IMR-90 (cell line): ENCODE results near the gene AKT1S1. TPM values are rescaled to one million over a fixed set of nuclear protein-coding genes. Genes with fewer than 3 reads are reported as not detected.

Source experiments
- ATAC-seq: fragments of 200-7000 bp; cut with Tn5 transposase; 2 replicates; pipeline ENCODE4 v1.9.1; 2020; ENCODE audit warnings: low read depth, mild to moderate bottlenecking, moderate library complexity
- BruUV-seq: library from RNA; stranded (reverse); fragments of 400-500 nt; replicated peaks from 2 replicates; lab custom pipeline; 2021; lab: Mats Ljungman, UMichigan
- CTCF ChIA-PET: fragments of 300-600 bp; formaldehyde crosslinking; extraction: SDS; loops from one replicate; lab custom pipeline; 2021; ENCODE audit warnings: antibody characterized with exemption; lab: Yijun Ruan, JAX
- POLR2A ChIA-PET: fragments of 300-600 bp; sonication (Branson Sonifier 250); formaldehyde crosslinking; loops from one replicate; lab custom pipeline; 2022; ENCODE audit warnings: antibody characterized with exemption; ENCODE audit not compliant: unreplicated experiment; lab: Charles Lee
- DNase-seq: peaks from one replicate; pipeline ENCODE4 v3.0.0; 2013
- H2AFZ ChIP-seq: replicated peaks from 2 replicates; pipeline ENCODE3; 2013; ENCODE audit warnings: low read length, mild to moderate bottlenecking; ENCODE audit not compliant: poor library complexity
- H2AK5ac ChIP-seq: 2 replicates; pipeline ENCODE4 v1.6.1; 2013; ENCODE audit warnings: low read depth, low read length, inconsistent platforms
- H2AK9ac ChIP-seq: replicated peaks from 2 replicates; pipeline ENCODE3; 2013; ENCODE audit warnings: mild to moderate bottlenecking, low read depth, low read length, moderate library complexity; ENCODE audit not compliant: poor library complexity
- H2BK120ac ChIP-seq: 2 replicates; pipeline ENCODE4 v1.6.1; 2013; ENCODE audit warnings: low read depth, low read length, inconsistent platforms
- H2BK15ac ChIP-seq: 3 replicates; pipeline ENCODE4 v1.6.1; 2013; ENCODE audit warnings: low read depth, low read length, inconsistent platforms
- H2BK20ac ChIP-seq: 2 replicates; pipeline ENCODE4 v1.6.1; 2013; ENCODE audit warnings: low read depth, mild to moderate bottlenecking, inconsistent platforms, low read length, moderate library complexity
- H2BK5ac ChIP-seq: 2 replicates; pipeline ENCODE4 v1.6.1; 2013; ENCODE audit warnings: mild to moderate bottlenecking, low read depth, low read length, inconsistent platforms; ENCODE audit not compliant: poor library complexity, severe bottlenecking
- H3K14ac ChIP-seq: replicated peaks from 2 replicates; pipeline ENCODE4 v1.6.1; 2013; ENCODE audit warnings: low read depth, low read length, inconsistent platforms
- H3K18ac ChIP-seq: 2 replicates; pipeline ENCODE4 v1.6.1; 2013; ENCODE audit warnings: low read depth, low read length, control low read depth
- H3K23ac ChIP-seq: 2 replicates; pipeline ENCODE4 v1.6.1; 2013; ENCODE audit warnings: low read depth, low read length, inconsistent platforms
- H3K27ac ChIP-seq: 2 replicates; pipeline ENCODE4 v1.5.1; 2013; ENCODE audit warnings: mild to moderate bottlenecking, control low read depth, low read length; ENCODE audit not compliant: insufficient read depth
- H3K27me3 ChIP-seq: 2 replicates; pipeline ENCODE4 v1.6.1; 2013; ENCODE audit warnings: low read length; ENCODE audit not compliant: control insufficient read depth, insufficient read depth
- H3K36me3 ChIP-seq: 2 replicates; pipeline ENCODE4 v1.6.1; 2013; ENCODE audit warnings: low read length, mixed read lengths; ENCODE audit not compliant: control insufficient read depth, insufficient read depth
- H3K4ac ChIP-seq: 2 replicates; pipeline ENCODE4 v1.6.1; 2013; ENCODE audit warnings: low read depth, low read length, inconsistent platforms
- H3K4me1 ChIP-seq: 2 replicates; pipeline ENCODE4 v1.6.1; 2013; ENCODE audit warnings: low read length, mixed read lengths; ENCODE audit not compliant: control insufficient read depth, insufficient read depth
- H3K4me2 ChIP-seq: 2 replicates; pipeline ENCODE4 v1.6.1; 2013; ENCODE audit warnings: low read depth, mild to moderate bottlenecking, control low read depth, low read length, moderate library complexity
- H3K4me3 ChIP-seq: 2 replicates; pipeline ENCODE4 v1.5.1; 2013; ENCODE audit warnings: low read depth, mild to moderate bottlenecking, control low read depth, low read length, moderate library complexity; ENCODE audit not compliant: insufficient read depth
- H3K56ac ChIP-seq: 2 replicates; pipeline ENCODE4 v1.6.1; 2013; ENCODE audit warnings: low read length, inconsistent platforms; ENCODE audit not compliant: insufficient read depth; ENCODE audit errors: extremely low read depth
- H3K79me1 ChIP-seq, 2 experiments: 2 replicates each; pipeline ENCODE4 v1.6.1; 2013; ENCODE audit warnings: low read length in 2 of 2, inconsistent platforms in 1 of 2, low read depth in 1 of 2
- H3K9ac ChIP-seq: 2 replicates; pipeline ENCODE4 v1.6.1; 2013; ENCODE audit warnings: low read depth, low read length, control low read depth
- H3K9me1 ChIP-seq: 2 replicates; pipeline ENCODE4 v1.6.1; 2013; ENCODE audit warnings: low read length, inconsistent platforms; ENCODE audit not compliant: insufficient read depth
- H3K9me3 ChIP-seq: 2 replicates; pipeline ENCODE4 v1.6.1; 2013; ENCODE audit warnings: low read length; ENCODE audit not compliant: control insufficient read depth, insufficient read depth
- H4K20me1 ChIP-seq: 2 replicates; pipeline ENCODE4 v1.6.1; 2013; ENCODE audit warnings: low read length, inconsistent platforms; ENCODE audit not compliant: insufficient read depth
- H4K5ac ChIP-seq: 2 replicates; pipeline ENCODE4 v1.6.1; 2013; ENCODE audit warnings: mild to moderate bottlenecking, low read depth, low read length, control low read depth
- H4K8ac ChIP-seq, 2 experiments: 2 replicates each; pipeline ENCODE4 v1.6.1; 2013; ENCODE audit warnings: low read depth in 2 of 2, low read length in 2 of 2, control low read depth in 1 of 2, inconsistent platforms in 1 of 2
- H4K91ac ChIP-seq: 2 replicates; pipeline ENCODE4 v1.6.1; 2013; ENCODE audit warnings: low read depth, low read length, inconsistent platforms; ENCODE audit not compliant: insufficient read depth
- BHLHE40 ChIP-seq: fragments of 150-350 bp; IDR thresholded peaks from 2 replicates; pipeline ENCODE4 v1.6.1; 2016; ENCODE audit warnings: mild to moderate bottlenecking, low read depth, low read length
- CEBPB ChIP-seq: IDR thresholded peaks from 2 replicates; pipeline ENCODE4 v1.6.1; 2012; ENCODE audit warnings: low read depth, low read length, improper control_type of control experiment
- CHD1 ChIP-seq: IDR thresholded peaks from 2 replicates; pipeline ENCODE4 v1.6.1; 2012; ENCODE audit warnings: low read depth, low read length, improper control_type of control experiment
- FOS ChIP-seq: fragments of 150-350 bp; IDR thresholded peaks from 2 replicates; pipeline ENCODE4 v1.6.1; 2016; ENCODE audit warnings: low read depth, low read length
- MAFK ChIP-seq: IDR thresholded peaks from 2 replicates; pipeline ENCODE4 v1.6.1; 2012; ENCODE audit warnings: low read depth, low read length, improper control_type of control experiment
- MAZ ChIP-seq: IDR thresholded peaks from 2 replicates; pipeline ENCODE4 v1.6.1; 2012; ENCODE audit warnings: low read depth, mild to moderate bottlenecking, low read length, improper control_type of control experiment, moderate library complexity, borderline replicate concordance
- MXI1 ChIP-seq: IDR thresholded peaks from 2 replicates; pipeline ENCODE4 v1.6.1; 2012; ENCODE audit warnings: low read depth, mild to moderate bottlenecking, low read length, moderate library complexity, borderline replicate concordance
- NFE2L2 ChIP-seq: fragments of 150-350 bp; IDR thresholded peaks from 2 replicates; pipeline ENCODE4 v1.6.1; 2016; ENCODE audit warnings: low read depth, mild to moderate bottlenecking, low read length
- POLR2A ChIP-seq: IDR thresholded peaks from 2 replicates; pipeline ENCODE4 v1.6.1; 2012; ENCODE audit warnings: mild to moderate bottlenecking, low read depth, low read length
- RAD21 ChIP-seq: IDR thresholded peaks from 2 replicates; pipeline ENCODE4 v1.6.1; 2012; ENCODE audit warnings: low read length, improper control_type of control experiment
- RCOR1 ChIP-seq: IDR thresholded peaks from 2 replicates; pipeline ENCODE4 v1.6.1; 2012; ENCODE audit warnings: mild to moderate bottlenecking, low read length, improper control_type of control experiment; ENCODE audit not compliant: insufficient replicate concordance
- RFX5 ChIP-seq: IDR thresholded peaks from 2 replicates; pipeline ENCODE4 v1.8.0; 2012; ENCODE audit warnings: low read depth, mild to moderate bottlenecking, low read length, moderate library complexity
- SMC3 ChIP-seq: fragments of 150-350 bp; IDR thresholded peaks from 2 replicates; pipeline ENCODE4 v1.6.1; 2016; ENCODE audit warnings: low read depth, mild to moderate bottlenecking, antibody characterized with exemption, low read length, moderate library complexity
- WGBS, 2 experiments: methylation state at CpG; one replicate each; pipeline versions ENCODE4 v1.1.5 to v1.1.7; 2013; ENCODE audit warnings: missing lambda C conversion rate in 2 of 2; ENCODE audit not compliant: insufficient read length in 1 of 2; ENCODE audit errors: extremely low coverage in 2 of 2; 5-methylcytosine and 5-hydroxymethylcytosine counted together
- dilution Hi-C: fragments of 300-500 bp; cut with HindIII; formaldehyde crosslinking; loops from one replicate; pipeline ENCODE4 v1.14.3; 2018; ENCODE audit warnings: low sequenced_read_pairs; ENCODE audit not compliant: unreplicated experiment
- in situ Hi-C: fragments of 300-500 bp; cut with MboI; formaldehyde crosslinking; loops from 3 replicates; pipeline ENCODE4 v1.14.3; 2019; ENCODE audit warnings: low sequenced_read_pairs, inconsistent platforms, mixed read lengths
- intact Hi-C: fragments of 100-400 bp; cut with micrococcal nuclease; formaldehyde crosslinking; loops from 2 replicates; pipeline ENCODE4 v1.10.0; 2022
- polyA plus RNA-seq, 3 experiments: library from polyadenylated mRNA; depleted of rRNA; stranded (reverse); fragments of >200 nt; gene quantifications; 2 replicates each; pipeline ENCODE4 v1.2.3, GENCODE V29; 2012; ENCODE audit warnings: low replicate concordance in 1 of 3
- total RNA-seq: library from RNA; depleted of rRNA; stranded (reverse); fragments of >200 nt; gene quantifications from 2 replicates; pipeline ENCODE4 v1.2.3, GENCODE V29; 2012
- TF ChIP-seq, protein P1 (sequence below): conservative IDR thresholded peaks from 2 replicates; pipeline ENCODE4 v1.5.1; 2012; ENCODE audit warnings: mild to moderate bottlenecking, low read depth, low read length, improper control_type of control experiment
- TF ChIP-seq, protein P2 (sequence below): fragments of 150-350 bp; IDR thresholded peaks from 2 replicates; pipeline ENCODE4 v1.6.1; 2017; ENCODE audit warnings: mild to moderate bottlenecking, antibody characterized with exemption, low read length, low read depth
- TF ChIP-seq, protein P3 (sequence below): fragments of 150-350 bp; IDR thresholded peaks from 2 replicates; pipeline ENCODE4 v1.6.1; 2016; ENCODE audit warnings: low read depth, mild to moderate bottlenecking, low read length, moderate library complexity, borderline replicate concordance

The AKT1S1 gene
- total and polyA plus RNA-seq, 2 of the 4 experiments (the other 2 are of a cell fraction) = 3.6 to 54.4 TPM

DNA sequence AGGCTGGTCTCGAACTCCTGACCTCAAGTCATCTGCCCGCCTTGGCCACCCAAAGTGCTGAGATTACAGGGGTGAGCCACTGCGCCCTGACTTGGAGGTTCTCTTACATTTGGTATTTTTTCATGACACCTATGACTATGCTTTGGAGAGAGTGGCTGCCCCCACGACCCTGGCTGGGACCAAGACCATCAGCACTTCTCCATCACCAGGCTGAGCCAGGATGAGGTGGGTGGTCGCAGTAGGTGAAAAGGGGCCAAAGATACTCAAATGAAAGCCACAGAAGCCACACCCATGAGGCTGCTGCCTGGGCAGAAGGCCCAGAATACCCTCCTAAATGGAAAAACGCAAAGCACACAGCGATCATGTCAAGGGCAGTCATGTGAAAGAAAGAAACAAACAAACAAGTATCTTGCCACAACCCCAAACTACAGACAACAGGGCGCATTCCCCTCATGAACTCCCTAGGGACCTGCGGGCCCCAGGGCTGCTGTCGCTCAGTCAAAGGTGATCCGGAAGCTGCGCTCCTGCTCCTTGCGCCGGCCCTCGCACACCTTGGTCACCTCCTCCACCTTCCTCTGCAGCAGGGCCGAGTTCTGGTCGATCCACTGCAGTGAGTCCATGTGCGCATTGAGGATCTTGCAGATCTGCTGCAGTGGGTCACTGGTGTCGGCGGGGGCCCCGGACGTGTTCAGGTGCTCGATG lies 30.7 kb upstream of the AKT1S1 start:
- CTCF ChIA-PET = no interaction called here
- dilution Hi-C loops (no loop called here), in situ Hi-C loops (no loop called here), intact Hi-C loops (no loop called here)
- TF ChIP-seq CHD1 = no peak
- TF ChIP-seq POLR2A = no peak
- TF ChIP-seq SMC3 = no peak
- TF ChIP-seq MXI1 = no peak
- no peak for TF ChIP-seq MAZ
- TF ChIP-seq RCOR1 = no peak
- TF ChIP-seq, protein P1, sequence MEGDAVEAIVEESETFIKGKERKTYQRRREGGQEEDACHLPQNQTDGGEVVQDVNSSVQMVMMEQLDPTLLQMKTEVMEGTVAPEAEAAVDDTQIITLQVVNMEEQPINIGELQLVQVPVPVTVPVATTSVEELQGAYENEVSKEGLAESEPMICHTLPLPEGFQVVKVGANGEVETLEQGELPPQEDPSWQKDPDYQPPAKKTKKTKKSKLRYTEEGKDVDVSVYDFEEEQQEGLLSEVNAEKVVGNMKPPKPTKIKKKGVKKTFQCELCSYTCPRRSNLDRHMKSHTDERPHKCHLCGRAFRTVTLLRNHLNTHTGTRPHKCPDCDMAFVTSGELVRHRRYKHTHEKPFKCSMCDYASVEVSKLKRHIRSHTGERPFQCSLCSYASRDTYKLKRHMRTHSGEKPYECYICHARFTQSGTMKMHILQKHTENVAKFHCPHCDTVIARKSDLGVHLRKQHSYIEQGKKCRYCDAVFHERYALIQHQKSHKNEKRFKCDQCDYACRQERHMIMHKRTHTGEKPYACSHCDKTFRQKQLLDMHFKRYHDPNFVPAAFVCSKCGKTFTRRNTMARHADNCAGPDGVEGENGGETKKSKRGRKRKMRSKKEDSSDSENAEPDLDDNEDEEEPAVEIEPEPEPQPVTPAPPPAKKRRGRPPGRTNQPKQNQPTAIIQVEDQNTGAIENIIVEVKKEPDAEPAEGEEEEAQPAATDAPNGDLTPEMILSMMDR = no peak
- TF ChIP-seq, protein P2, sequence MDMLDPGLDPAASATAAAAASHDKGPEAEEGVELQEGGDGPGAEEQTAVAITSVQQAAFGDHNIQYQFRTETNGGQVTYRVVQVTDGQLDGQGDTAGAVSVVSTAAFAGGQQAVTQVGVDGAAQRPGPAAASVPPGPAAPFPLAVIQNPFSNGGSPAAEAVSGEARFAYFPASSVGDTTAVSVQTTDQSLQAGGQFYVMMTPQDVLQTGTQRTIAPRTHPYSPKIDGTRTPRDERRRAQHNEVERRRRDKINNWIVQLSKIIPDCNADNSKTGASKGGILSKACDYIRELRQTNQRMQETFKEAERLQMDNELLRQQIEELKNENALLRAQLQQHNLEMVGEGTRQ = no peak
- no peak for TF ChIP-seq BHLHE40
- no peak for TF ChIP-seq RAD21
- TF ChIP-seq RFX5 = no peak
- TF ChIP-seq MAFK = no peak
- TF ChIP-seq FOS = no peak
- no peak for TF ChIP-seq CEBPB
- TF ChIP-seq NFE2L2 = no peak
- TF ChIP-seq, protein P3, sequence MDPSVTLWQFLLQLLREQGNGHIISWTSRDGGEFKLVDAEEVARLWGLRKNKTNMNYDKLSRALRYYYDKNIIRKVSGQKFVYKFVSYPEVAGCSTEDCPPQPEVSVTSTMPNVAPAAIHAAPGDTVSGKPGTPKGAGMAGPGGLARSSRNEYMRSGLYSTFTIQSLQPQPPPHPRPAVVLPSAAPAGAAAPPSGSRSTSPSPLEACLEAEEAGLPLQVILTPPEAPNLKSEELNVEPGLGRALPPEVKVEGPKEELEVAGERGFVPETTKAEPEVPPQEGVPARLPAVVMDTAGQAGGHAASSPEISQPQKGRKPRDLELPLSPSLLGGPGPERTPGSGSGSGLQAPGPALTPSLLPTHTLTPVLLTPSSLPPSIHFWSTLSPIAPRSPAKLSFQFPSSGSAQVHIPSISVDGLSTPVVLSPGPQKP = no peak
- H3K27ac ChIP-seq = no peak overlapping the region
- POLR2A ChIA-PET = no interaction called here
- no peak overlapping the region for H3K4me2 ChIP-seq
- H4K5ac ChIP-seq = no peak overlapping the region
- no peak overlapping the region for H2AK5ac ChIP-seq
- H3K14ac ChIP-seq = no peak overlapping the region
- H4K91ac ChIP-seq = no peak overlapping the region
- H4K20me1 ChIP-seq = peaks cover 26% of the 10 kb centered on the region
- ATAC-seq (no peak), DNase-seq (no peak)
- WGBS, 2 experiments = 97% methylated on average over 14 of the region's 23 CpGs; no CpG with 5 or more reads in 1 of the 2 experiments
- H3K4me3 ChIP-seq = no peak overlapping the region
- H3K79me1 ChIP-seq = peaks cover 7 to 58% of the 10 kb centered on the region in 2 experiments; a peak in 3 of 4 replicates
- no TSS peak for BruUV-seq
- H3K9me3 ChIP-seq = no peaks in the 10 kb centered on the region
- no peak overlapping the region for H2BK20ac ChIP-seq
- H2BK15ac ChIP-seq = no peak overlapping the region
- no peak overlapping the region for H2AFZ ChIP-seq
- no peak overlapping the region for H3K23ac ChIP-seq
- no peaks in the 10 kb centered on the region for H3K27me3 ChIP-seq
- no peak overlapping the region for H2BK5ac ChIP-seq
- H3K56ac ChIP-seq = no peak overlapping the region
- no peak overlapping the region for H3K4ac ChIP-seq
- H3K4me1 ChIP-seq = peaks cover 2% of the 10 kb centered on the region
- H3K9ac ChIP-seq = no peak overlapping the region
- H4K8ac ChIP-seq = no peak overlapping the region
- H3K36me3 ChIP-seq = peaks cover 39% of the 10 kb centered on the region
- no peak overlapping the region for H2AK9ac ChIP-seq
- no peak overlapping the region for H2BK120ac ChIP-seq
- H3K18ac ChIP-seq = no peak overlapping the region
- H3K9me1 ChIP-seq = peaks cover 12% of the 10 kb centered on the region; the same call in 1 of the 2 replicates
